K562 (cell line): ENCODE measurements around the gene CRYBG2. TPM values are rescaled to one million over a fixed set of nuclear protein-coding genes. Genes with fewer than 3 reads are reported as not detected.

Experiments
- CBX3 ChIP-seq, 2 experiments: IDR thresholded peaks; 1 replicate in 1 of 2; 2 replicates in 1 of 2; pipeline ENCODE4 v1.6.1; 2012; ENCODE audit warnings: inconsistent platforms in 2 of 2, low read length in 2 of 2, borderline replicate concordance in 1 of 2, control low read depth in 1 of 2
- KHSRP ChIP-seq: fragments of 450-650 bp; IDR thresholded peaks from 2 replicates; pipeline ENCODE4 v1.6.1; 2017
- LARP7 ChIP-seq: fragments of 450-650 bp; IDR thresholded peaks from 2 replicates; pipeline ENCODE4 v1.6.1; 2016
- MXI1 ChIP-seq: IDR thresholded peaks from 2 replicates; pipeline ENCODE4 v1.6.1; 2011; ENCODE audit warnings: low read depth, mild to moderate bottlenecking, improper control_type of control experiment, low read length
- NCOA1 ChIP-seq: fragments of 450-650 bp; IDR thresholded peaks from 2 replicates; pipeline ENCODE4 v1.6.1; 2016; ENCODE audit warnings: low read depth
- NFRKB ChIP-seq: fragments of 450-650 bp; IDR thresholded peaks from 2 replicates; pipeline ENCODE4 v1.6.1; 2016; ENCODE audit warnings: low read depth
- SAFB ChIP-seq: fragments of 200-400 bp; formaldehyde crosslinking; IDR thresholded peaks from 2 replicates; pipeline ENCODE4 v1.6.1; 2017; ENCODE audit warnings: low read depth, low read length, borderline replicate concordance
- SMC3 ChIP-seq: conservative IDR thresholded peaks from 2 replicates; pipeline ENCODE4 v1.6.1; 2011; ENCODE audit warnings: low read depth, low read length, improper control_type of control experiment; ENCODE audit not compliant: insufficient read depth
- ZFP36 ChIP-seq: fragments of 150-350 bp; IDR thresholded peaks from 2 replicates; pipeline ENCODE4 v1.6.1; 2018; ENCODE audit warnings: low read length, low read depth; ENCODE audit not compliant: partially characterized antibody
- ZNF197 ChIP-seq: fragments of 200-800 bp; sonication (Bioruptor generic); IDR thresholded peaks from 2 replicates; pipeline ENCODE4 v1.6.1; 2016; ENCODE audit warnings: low read depth, missing genetic modification characterization, missing compliant biosample characterization
- ZNF324 ChIP-seq: fragments of 250-450 bp; sonication (Bioruptor Pico); IDR thresholded peaks from 2 replicates; pipeline ENCODE4 v1.4.0; 2020; ENCODE audit warnings: mild to moderate bottlenecking
- polyA plus RNA-seq, 8 experiments: library from polyadenylated mRNA; depleted of rRNA in 4 of 8; stranded (reverse) in 5 of 8; unstranded in 3 of 8; fragments of >200 nt; fragmentation: Nextera tagmentation in 2 of 8; fragmentation: Illumina TruSeq in 1 of 8; extraction: Ambion mirVana in 2 of 8; extraction: Trizol in 1 of 8; gene quantifications; 2 replicates each; pipeline versions ENCODE4 v1.2.1 to v1.2.3, GENCODE V29; 2011 to 2014; ENCODE audit warnings: inconsistent platforms in 1 of 8, missing spikeins in 1 of 8
- total RNA-seq, 7 experiments: library from RNA; depleted of rRNA in 6 of 7; stranded (reverse); fragments of >200 nt in 6 of 7; fragmentation: Illumina TruSeq in 2 of 7; extraction: Trizol in 2 of 7; gene quantifications; 2 replicates each; pipeline versions ENCODE4 v1.2.1 to v1.2.3, GENCODE V29; 2011 to 2021; ENCODE audit warnings: low replicate concordance in 1 of 7
- TF ChIP-seq, protein P1 (sequence below), 2 experiments: fragments of 450-650 bp in 1 of 2; sonication (generic) in 1 of 2; formaldehyde crosslinking in 1 of 2; IDR thresholded peaks; 2 replicates each; pipeline versions ENCODE4 v1.7.1 to v1.9.0; 2016 to 2022; ENCODE audit warnings: inconsistent platforms in 1 of 2, mild to moderate bottlenecking in 1 of 2, missing genetic modification reagents in 1 of 2
- TF ChIP-seq, protein P2 (sequence below): sonication (generic); formaldehyde crosslinking; IDR thresholded peaks from 2 replicates; pipeline ENCODE4 v1.8.0; 2023; ENCODE audit warnings: missing genetic modification reagents, mild to moderate bottlenecking, borderline replicate concordance

Gene CRYBG2
- total and polyA plus RNA-seq, 9 of the 15 experiments (the other 6 are each of a cell fraction or from before 2014, with no cell fraction given) = 0.39 to 8.5 (median 3.7) TPM

DNA sequence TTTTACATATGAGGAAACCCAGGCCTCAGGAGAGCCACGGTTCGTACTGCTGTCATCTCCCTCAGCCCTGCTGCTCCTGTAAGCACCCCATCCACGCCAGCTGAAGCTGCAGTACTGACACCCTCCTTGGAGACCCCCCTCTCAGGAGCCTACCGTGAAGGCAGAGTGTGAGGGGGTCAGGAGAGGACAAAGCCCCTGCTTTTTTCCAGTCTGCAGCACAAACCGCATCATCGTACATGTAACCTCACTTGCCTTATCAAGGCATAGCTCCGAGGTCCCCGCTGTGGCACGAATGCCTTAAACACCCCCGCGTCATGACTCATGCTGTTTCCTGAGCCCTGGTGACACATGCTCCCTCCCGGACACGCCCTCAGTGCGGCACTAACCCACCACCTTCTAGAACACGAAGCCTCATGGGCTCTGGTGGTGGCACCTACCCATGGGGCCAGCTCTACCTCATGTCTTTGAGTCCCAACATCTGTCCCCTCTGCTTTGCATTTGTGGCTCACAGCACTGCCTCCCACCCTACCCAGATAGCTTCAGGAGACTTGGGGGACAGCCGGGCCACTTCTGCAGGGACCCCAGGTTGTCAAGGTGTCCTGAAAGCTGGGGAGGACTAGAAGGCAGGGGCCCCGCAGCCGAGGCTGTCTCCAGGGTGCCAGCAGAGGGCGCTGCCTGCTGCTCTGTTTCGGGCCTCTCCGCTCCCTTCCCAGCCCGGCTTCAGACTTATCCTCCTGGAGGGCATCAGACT, 69.2 kb downstream of the CRYBG2 start (continued):
- TF ChIP-seq, protein P1, sequence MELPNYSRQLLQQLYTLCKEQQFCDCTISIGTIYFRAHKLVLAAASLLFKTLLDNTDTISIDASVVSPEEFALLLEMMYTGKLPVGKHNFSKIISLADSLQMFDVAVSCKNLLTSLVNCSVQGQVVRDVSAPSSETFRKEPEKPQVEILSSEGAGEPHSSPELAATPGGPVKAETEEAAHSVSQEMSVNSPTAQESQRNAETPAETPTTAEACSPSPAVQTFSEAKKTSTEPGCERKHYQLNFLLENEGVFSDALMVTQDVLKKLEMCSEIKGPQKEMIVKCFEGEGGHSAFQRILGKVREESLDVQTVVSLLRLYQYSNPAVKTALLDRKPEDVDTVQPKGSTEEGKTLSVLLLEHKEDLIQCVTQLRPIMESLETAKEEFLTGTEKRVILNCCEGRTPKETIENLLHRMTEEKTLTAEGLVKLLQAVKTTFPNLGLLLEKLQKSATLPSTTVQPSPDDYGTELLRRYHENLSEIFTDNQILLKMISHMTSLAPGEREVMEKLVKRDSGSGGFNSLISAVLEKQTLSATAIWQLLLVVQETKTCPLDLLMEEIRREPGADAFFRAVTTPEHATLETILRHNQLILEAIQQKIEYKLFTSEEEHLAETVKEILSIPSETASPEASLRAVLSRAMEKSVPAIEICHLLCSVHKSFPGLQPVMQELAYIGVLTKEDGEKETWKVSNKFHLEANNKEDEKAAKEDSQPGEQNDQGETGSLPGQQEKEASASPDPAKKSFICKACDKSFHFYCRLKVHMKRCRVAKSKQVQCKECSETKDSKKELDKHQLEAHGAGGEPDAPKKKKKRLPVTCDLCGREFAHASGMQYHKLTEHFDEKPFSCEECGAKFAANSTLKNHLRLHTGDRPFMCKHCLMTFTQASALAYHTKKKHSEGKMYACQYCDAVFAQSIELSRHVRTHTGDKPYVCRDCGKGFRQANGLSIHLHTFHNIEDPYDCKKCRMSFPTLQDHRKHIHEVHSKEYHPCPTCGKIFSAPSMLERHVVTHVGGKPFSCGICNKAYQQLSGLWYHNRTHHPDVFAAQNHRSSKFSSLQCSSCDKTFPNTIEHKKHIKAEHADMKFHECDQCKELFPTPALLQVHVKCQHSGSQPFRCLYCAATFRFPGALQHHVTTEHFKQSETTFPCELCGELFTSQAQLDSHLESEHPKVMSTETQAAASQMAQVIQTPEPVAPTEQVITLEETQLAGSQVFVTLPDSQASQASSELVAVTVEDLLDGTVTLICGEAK (IDR thresholded peaks at IDR 0.05) = peak; percentile 57
- TF ChIP-seq, protein P1 (CRISPR knock-in tag; IDR thresholded peaks at IDR 0.05) = peak; percentile 62; the same call in 1 of the 2 replicates
- no peak; the same call in 1 of the 2 replicates for TF ChIP-seq ZNF197 (CRISPR knock-in tag)
- TF ChIP-seq KHSRP = no peak
- TF ChIP-seq, protein P2, sequence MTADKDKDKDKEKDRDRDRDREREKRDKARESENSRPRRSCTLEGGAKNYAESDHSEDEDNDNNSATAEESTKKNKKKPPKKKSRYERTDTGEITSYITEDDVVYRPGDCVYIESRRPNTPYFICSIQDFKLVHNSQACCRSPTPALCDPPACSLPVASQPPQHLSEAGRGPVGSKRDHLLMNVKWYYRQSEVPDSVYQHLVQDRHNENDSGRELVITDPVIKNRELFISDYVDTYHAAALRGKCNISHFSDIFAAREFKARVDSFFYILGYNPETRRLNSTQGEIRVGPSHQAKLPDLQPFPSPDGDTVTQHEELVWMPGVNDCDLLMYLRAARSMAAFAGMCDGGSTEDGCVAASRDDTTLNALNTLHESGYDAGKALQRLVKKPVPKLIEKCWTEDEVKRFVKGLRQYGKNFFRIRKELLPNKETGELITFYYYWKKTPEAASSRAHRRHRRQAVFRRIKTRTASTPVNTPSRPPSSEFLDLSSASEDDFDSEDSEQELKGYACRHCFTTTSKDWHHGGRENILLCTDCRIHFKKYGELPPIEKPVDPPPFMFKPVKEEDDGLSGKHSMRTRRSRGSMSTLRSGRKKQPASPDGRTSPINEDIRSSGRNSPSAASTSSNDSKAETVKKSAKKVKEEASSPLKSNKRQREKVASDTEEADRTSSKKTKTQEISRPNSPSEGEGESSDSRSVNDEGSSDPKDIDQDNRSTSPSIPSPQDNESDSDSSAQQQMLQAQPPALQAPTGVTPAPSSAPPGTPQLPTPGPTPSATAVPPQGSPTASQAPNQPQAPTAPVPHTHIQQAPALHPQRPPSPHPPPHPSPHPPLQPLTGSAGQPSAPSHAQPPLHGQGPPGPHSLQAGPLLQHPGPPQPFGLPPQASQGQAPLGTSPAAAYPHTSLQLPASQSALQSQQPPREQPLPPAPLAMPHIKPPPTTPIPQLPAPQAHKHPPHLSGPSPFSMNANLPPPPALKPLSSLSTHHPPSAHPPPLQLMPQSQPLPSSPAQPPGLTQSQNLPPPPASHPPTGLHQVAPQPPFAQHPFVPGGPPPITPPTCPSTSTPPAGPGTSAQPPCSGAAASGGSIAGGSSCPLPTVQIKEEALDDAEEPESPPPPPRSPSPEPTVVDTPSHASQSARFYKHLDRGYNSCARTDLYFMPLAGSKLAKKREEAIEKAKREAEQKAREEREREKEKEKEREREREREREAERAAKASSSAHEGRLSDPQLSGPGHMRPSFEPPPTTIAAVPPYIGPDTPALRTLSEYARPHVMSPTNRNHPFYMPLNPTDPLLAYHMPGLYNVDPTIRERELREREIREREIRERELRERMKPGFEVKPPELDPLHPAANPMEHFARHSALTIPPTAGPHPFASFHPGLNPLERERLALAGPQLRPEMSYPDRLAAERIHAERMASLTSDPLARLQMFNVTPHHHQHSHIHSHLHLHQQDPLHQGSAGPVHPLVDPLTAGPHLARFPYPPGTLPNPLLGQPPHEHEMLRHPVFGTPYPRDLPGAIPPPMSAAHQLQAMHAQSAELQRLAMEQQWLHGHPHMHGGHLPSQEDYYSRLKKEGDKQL (CRISPR knock-in tag) = no peak
- peak; percentile 88 for TF ChIP-seq NCOA1
- TF ChIP-seq SAFB = no peak
- no peak; the same call in 1 of the 2 replicates for TF ChIP-seq NFRKB
- TF ChIP-seq ZNF324 = no peak
- TF ChIP-seq LARP7 = no peak
- TF ChIP-seq CBX3 (IDR thresholded peaks at IDR 0.05; ENCODE audit: borderline replicate concordance in 1 of 2, low read length in 2 of 2) = peak in 1 of 2 experiments; percentile 98; a peak in 1 of 3 replicates
- peak; percentile 89 for TF ChIP-seq SMC3
- peak; percentile 61; the same call in 1 of the 2 replicates for TF ChIP-seq MXI1
- peak; percentile 40 for TF ChIP-seq ZFP36
